GM04503 (cell line): ENCODE results near the gene MTURN.

Experiments used
- DNase-seq: peaks from one replicate; pipeline ENCODE4 v3.0.0-alpha.2; 2012; ENCODE audit warnings: low read depth

MTURN gene

DNA sequence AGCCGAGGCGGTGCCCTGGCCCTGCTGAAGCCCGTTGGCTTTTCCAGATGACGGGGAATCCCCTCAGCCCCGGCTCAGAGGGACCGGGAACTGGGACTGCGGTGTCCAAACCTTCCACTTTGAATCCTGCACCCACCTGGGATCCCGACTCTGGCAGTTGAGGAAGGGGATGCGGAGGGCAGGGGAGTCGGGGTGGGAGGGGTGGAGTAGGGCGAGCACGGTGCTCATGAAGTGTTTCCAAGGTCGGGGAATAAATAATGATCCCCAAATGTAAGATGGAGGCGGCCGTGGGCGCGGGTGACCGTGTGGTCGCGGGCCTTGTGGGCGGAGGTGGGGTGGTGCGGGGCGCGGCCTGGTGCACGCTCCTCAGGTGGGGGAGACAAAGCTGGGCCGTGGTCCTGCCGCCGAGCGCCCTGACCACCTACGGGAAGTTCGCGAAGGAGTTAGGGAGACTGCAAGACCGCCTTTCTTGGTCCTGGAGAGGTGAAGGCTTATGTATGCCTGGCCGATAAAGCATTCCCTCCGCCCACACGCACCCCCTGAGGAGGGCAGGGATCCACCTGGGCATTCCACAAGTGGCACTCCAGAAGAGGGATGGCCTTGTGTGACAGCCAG lies 1.4 kb downstream of the MTURN start:
- no peak for DNase-seq

DNA sequence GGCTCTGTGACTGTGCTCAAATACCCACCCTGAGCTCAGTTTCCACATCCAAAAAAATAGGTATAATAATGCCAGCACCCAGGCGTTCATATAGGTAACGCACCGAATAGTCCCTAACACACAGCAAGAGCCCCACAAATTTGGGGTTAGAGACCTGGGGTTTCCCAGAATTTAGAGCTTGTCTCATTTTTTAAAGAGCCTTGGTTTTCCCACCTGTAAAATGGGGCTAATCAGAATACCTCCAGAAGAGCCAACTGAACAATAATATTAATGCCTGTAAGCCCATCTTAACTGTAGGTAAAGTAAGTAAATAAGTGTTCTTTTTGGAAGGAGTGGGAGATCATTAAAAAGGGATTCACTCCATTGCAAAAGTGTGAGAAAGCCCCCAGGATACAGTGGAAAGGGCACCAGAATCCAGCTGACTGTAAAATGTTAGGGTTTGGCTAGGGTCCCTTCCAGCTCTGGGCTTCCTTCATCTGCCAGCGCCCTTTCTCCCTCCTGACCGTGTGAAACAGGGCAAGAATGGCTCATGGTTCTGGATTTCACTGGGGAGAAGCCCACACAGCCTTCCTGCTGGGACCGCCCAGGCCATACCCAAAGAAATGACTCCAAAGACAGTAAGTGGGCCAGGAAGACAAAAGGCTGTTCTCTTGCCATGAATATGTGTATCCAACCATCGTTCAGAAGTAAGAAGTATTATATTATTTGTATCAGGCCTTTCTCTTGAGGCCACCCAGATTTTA lies 2.1 kb downstream of the MTURN start:
- no peak for DNase-seq

DNA sequence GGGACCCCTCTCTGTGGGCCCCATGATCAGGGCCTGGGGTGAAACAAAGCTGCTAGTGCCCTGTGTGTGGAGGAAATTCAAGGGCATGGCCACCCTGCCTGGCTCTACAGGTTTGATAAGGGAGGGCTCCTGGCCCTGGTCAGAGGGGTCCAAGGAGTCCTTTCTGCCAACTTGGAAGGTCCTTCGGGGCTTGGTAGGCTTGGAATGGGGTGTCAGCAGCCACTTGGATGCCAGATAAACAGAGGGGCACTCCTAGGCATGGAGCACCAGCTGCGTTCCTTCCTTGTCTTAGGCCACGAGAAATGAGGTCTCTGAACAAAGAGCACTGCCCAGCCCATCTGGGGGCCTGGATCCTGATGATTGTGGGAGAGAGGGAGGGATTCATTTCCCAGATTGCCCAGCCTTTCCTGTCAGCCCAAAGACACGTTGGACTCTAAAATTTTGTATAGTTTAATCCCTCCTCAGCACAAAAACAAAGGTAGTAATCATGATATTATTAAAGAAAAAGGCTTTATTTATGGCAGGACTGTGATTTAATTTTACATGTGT lies 5.1 kb downstream of the MTURN start:
- no peak for DNase-seq

DNA sequence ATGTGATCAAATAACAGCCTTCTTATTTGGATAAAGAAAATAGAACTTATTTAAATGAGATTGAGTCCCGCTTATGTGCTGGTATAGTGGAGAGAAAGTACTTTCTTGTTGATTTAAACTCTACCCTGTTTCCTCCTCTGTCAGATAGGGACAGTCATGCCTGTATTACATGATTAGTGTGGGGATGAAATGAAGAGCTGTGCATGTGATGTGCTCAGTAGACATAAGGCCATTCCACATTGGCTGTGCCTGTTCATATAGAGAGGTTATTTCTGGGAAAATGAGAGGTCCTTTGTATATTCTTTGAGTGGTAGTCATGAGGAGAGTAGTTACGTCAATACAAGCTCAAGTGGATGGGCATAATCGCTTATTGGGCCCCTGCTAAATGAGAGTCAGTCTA lies 5.7 kb downstream of the MTURN start:
- no peak for DNase-seq

DNA sequence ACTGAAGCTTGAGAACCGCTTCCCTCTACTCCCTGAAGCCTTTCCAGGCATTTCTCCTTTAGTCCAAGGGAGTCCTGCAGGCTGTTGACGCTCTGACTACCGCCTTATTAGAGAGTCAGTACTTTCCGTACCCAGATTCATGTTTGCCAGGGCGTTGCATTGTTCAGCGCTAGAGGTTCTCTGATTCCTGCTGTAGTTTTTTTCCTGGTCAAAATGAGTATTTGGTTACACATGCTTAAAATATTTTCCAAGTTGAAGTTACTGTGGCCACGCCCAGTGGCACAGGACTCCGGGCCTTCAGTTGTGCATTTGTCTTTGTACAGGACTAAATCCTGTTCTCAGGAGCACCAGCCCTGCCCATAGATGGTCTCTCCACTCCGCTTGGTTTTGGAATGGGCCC lies 7.9 kb downstream of the MTURN start:
- DNase-seq = peak; percentile 66

DNA sequence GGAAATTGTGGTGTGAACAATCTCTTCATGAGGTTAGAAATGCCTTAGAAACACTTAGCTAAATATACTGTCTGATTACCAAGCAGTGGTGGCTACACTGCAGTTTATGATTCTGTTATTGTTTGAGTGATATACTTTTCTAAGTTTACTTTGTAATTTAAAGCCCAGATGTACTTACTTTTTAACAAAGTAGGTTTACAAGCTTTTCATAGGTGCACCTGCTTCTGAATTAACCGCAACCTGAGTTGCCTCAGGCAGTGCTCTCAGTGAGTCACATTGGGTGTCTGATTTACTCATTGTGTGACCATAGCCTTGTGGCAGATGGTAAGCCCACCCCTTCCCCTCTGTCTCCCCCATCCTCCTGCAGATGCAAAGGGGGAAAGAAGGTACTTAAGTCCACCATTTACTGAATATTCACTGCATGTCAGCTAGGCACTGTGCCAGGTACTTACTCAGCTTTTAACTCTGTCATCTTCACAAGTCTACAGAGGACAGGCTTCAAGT lies 9.0 kb downstream of the MTURN start:
- DNase-seq = no peak

DNA sequence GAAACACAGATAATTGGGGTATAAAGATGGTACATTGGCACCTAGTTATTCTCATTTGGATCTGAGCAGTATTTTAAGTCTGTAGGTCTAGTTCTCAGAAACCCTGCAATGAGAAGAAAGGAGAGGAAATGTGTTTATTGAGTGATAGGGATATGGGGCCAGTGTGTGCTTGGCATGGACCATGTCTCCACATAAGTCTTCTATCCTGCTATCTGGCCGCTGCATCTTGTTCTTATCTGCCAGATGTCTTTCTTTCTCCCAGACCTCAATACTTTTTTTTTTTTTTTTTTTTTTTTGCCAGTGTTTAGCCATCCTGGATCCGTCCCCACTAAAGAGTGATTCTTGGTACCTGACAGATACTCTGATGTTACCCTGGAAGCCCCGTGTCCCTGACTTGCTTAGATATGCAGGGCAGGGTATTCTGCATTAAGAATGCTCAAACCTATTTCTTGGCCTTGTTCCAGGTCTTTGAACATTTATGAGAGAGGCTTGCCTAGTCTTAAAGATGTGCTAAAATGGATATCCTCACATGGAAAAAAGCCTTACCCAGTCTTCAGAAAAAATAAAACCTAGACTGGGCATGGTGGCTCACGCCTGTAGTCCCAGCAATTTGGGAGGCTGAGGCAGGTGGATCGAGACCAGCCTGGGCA lies 10.0 kb downstream of the MTURN start:
- DNase-seq = no peak

DNA sequence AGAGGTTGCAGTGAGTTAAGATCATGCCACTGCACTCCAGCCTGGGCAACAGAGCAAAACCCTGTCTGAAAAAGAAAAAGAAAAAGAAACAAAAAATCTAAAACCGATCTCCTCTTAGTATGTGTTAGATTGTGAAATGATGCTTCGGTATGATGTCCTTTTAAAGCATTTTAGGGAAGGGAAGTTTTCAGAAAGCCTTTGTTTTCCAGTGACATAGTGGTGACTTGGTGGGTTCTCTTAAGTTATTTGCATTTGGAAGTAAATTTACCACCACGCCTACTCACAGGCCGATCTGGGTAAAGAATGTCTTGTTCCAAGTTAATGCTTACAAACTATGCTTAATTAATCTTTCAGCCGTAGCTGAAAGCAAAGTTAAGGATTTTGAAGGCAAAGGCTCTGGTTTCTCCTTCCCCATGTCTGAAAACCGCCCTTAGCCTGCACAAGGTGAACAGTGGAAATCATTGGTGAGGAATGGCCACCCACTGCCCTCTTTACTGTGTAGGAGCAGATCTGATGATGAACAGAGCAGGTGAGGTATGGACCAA lies 10.7 kb downstream of the MTURN start:
- DNase-seq = no peak

DNA sequence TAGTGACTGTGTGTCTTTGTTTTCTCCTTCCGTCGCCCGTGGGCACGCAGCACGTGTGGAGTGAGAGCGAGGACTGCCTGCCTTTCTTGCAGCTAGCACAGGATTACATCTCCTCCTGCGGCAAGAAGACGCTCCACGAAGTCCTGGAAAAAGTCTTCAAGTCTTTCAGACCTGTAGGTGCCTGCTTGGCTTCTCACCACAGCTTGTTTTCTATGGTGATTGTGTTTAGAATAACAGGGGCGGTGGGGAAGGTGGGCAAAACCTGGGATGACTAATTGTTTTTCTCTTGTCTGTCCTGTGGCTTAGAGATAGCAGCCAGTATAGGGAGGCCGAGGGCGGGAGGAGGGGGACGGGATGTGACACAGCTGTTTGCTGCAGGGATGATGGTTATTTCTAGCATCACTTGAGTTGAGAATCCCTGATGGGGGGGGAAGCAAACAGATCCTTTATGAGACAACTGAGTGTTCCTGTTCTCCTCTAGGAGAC lies 11.4 kb downstream of the MTURN start:
- no peak for DNase-seq

DNA sequence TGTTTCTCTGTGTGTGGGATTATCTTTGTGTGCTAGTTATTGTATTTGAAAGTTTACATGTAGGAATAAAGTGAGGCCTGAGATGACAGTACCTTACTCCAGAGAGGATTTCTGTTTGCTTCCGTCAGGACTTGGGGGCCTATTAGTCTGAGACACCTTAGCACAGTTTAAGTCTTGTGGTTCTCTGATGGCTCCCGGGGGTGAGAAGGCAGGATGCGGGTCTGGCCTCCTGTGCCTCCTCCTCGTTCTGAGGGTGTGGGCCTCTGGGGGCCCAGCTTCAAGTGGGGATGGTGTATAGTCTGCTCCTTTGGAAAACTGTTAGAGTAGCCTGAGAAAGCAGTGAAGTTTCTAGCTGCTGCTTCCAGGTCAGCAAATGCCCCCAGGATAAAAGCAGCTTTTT lies 12.4 kb downstream of the MTURN start:
- DNase-seq = no peak

DNA sequence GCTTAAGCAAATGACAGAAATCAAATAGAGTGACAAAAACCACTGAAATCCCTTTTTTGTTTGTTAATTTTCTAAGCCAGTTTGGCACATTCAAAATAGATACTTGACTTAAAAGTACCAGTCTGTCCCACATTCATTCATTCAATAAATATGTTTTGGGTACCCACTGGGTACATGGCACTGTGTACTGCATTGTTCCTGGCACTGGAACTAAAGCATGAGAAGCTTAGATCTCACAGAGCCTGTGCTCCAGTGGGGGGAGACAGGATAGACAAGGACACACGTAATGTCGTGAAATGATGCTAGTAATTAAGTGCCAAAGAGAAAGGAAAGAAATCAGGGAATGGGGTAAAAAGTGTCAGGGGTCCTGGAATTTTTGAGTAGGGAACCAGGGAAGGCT lies 13.0 kb downstream of the MTURN start:
- DNase-seq = no peak

DNA sequence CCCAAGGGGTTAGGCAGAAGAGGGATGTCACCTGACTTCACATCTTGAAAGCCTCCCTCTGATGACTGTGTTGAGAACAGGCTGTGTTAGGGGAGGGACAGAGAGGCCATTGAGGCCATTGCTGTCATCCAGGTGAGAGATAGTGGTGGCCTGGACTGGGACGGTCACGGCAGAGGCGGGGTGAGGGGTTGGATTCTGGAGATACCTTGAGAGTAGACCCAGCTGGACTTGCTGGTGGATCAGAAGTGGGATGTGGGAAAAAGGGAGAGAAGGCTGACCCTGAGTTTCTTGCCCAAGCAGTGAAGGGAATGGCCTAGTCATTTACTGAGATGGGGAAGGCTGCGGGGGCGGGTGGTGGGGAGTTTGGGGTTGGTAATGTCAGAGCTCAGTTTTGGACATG lies 13.6 kb downstream of the MTURN start:
- no peak for DNase-seq

DNA sequence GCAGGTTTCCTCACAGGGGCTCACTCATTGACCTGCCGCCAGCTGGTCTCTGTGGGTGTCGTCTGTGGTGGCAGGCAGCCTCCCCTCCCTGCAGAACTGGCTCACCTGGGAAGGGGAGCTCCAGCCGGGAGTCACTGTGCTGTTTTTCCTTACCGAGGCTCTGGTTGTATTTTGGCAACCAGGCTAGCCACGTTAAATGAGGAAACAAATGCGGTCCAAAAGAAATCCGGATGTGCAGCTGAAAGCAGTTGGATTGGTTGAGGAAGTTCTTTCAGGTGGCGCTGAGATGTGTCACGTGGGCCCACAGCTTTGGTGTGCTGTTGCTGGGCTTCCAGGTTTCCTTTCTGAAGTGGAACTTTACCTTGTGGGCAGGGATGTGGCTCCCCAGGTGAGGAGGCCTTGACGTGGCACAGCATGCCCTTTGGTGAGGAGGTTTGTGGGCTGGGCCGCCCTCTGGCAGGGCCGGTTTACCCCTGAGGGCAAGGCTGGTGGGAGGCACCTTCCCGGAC lies 14.2 kb downstream of the MTURN start:
- DNase-seq = no peak

DNA sequence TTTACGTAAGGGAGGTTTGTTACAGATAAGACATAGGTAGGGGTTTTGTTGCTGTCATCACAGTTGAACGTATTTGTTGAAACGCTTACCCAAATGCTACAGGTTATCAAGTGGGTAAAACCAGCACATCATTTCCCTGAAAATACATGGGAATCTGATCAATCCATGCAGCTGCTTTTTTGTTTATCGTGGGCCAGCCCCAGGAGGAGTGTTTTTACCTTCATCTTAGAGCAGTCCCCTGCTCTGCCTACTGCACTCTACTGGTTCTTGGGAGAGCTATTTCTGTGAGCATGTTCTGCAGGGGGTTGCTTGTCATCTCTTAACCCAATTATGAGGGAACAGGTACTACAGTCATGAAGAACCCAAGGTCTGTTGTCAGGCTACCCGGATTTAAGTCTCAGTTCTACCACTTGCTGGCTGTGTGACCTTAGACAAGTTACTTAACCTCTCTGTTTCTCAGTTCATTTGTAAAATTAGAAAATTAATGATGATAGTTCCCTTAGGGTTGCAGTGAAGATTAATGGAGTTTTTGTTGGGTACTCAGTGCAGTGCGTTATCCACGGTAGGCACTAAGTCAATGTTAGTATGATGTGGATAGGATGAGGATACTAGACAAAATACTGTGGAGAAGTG lies 15.0 kb downstream of the MTURN start:
- DNase-seq = no peak

DNA sequence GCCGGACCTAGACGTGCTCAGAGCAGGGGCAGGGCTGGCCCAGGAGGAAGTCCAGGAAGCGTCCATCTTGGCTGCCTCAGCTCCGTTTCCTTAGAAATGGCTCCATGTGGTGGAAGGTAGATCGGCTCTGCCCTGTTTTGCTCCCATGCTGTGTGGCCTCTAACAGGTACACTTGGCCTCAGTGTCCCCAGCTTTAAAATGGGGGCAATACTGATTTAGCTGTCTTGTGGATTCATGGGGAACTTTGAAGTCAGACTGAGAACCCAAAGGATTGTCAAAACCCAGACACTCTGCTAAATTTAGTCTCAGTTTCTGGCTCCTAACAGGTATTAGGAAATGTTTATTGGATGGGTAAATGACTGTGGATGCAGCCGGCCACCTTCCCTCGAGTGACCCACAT lies 15.9 kb downstream of the MTURN start:
- DNase-seq = no peak

DNA sequence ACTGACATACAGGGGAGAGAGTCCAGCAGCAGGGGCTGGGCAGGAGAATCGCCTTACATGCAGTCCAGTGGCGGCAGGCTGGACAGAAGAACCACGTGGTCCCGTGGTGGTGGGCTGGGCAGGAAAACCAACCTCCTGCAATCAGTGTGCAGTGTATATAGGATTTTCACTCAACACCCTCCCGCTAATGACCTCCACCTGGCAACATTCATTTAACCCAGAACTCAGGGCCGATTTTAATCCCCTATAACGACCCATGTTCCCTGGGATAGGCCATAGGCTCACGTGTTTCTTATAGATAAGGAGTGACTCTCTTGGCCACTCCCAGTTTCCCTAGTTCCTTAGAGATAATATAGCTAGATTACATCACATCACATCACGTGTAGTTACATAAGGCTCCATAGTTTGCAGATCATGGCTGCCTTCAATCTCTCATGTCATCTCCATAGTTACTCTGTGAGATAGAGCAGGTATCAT lies 19.4 kb downstream of the MTURN start:
- no peak for DNase-seq

DNA sequence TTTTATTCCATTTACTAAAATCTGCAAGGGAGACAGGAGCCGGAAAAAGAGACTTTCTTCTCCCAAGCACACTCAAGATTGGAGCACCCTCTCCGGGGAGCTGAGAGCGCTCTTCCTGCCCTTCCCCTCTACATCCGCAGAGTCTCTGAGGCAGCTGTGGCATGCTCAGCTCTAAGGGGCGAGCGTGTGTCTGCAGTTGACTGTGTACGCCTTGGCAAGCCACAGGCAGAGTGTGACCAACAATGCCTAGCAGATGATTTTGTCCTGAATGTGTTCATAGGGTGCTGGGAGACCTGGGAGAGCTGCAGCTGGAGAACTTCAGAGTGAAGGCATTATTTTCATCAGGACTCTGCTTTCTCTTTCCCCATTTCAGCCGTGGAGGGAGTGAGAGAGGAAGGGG lies 20.7 kb downstream of the MTURN start:
- no peak for DNase-seq

DNA sequence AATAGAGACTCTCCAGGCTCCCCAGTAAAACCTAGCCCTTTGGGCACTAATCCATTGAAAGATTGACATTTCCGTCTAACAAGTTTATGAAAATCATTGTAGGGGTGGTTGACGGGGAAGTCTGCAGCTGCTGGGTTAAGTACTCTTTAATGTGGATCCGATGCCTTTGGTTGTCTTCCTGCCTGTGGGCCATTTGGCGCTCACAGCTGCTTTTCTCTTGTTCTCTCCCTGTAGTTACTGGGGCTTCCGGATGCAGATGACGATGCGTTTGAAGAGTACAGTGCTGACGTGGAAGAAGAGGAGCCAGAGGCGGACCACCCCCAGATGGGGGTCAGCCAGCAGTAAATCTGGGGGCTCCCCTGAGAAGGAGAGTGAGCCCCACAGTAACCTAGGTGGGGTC lies 22.4 kb downstream of the MTURN start:
- DNase-seq = no peak

DNA sequence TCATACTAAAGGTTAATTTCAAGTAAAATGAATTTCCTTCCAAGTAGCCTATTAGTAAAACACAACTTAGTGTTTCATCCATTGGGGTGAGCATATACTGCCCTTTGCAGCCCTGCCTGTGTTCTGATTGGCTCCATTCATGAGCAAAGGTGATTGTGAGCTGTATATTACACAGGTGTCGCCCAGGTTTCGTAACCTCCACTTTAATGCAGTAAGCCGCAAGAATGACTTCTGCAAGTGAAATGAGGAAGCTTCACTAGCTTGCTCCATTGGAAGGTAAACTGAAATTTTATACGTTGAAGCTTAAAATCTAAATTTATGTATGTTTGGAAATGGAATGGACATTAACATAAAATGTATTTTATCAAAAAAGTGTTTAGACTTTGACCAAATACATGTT lies 24.4 kb downstream of the MTURN start:
- DNase-seq = no peak

DNA sequence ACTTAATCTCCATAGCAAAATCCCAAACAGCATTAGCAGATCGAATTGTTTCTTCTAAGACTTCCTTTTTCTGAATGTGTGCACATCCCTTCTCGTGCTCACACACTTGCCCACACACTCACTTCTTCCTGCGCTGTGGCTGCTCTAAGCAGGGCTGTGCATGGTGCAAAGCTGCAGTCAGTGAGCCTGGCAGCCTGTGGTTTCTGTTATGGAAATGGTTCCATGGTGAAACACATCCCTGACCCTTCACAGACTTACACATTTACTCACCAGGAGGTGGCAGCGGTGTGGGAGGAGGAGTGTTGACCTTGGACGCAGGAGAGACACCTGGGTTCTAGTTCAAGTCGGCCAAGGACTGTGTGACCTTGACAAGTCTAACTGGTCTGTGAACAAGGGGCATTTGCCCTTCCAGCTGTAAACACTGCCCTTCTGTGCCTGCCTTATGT lies 24.9 kb downstream of the MTURN start:
- DNase-seq = no peak

DNA sequence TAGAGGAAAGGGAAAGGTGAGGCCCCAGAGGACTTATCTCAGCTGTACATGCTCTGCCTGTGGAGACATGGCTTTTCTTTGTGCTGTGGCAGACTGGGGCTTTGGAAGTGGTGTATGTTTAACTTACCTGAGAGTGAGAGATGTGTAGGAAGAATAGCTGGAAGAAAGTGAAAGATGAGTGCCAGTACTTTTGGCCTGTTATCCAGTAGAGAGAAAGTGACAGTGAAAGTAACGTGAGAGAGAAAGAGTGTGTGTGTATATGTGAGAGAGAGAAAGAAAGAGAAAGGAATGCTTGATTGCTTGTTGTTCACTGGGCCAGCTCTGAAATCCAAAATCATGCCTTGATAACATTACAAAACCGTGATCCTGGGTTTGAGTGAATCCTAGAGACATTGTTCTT lies 25.5 kb downstream of the MTURN start:
- DNase-seq = no peak

DNA sequence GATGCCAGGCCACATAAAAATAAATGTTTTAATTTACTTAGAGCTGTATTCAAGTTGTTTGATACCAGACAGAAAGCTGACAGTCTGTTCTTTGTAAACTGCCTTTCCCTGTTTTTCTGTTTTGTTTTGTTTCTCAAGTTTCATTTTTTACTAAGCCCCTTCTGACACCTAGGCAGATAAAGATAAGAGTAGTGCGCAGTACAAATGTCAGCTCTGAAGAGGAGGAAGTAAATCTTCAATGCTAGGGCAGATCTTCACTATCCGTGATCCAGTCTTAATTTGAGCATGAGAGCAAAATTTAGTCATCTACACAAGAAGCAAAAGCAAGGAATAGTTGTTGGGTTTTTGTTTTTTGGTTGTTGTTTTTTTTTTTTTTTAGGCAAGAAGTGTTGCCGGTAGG lies 27.3 kb downstream of the MTURN start:
- no peak for DNase-seq
